B cell (primary cell): Measurements from ENCODE around the gene SLC28A3. TPM values are rescaled to one million over a fixed set of nuclear protein-coding genes. Genes with fewer than 3 reads are reported as not detected.

ENCODE experiments used
- ATAC-seq: fragments of 200-7000 bp; cut with Tn5 transposase; one replicate; pipeline ENCODE4 v1.10.0; 2021; ENCODE audit warnings: low read depth, mild to moderate bottlenecking, moderate number of reproducible peaks, moderate library complexity
- CTCF ChIA-PET: fragments of 350-600 bp; sonication (Branson Sonifier 250); formaldehyde crosslinking; loops from one replicate; lab custom pipeline; 2021; ENCODE audit warnings: antibody characterized with exemption, inconsistent platforms; lab: Charles Lee
- POLR2A ChIA-PET: fragments of 350-600 bp; sonication (Branson Sonifier 250); formaldehyde crosslinking; loops from one replicate; lab custom pipeline; 2021; ENCODE audit warnings: antibody characterized with exemption; lab: Charles Lee
- DNase-seq: peaks from one replicate; pipeline ENCODE4 v3.0.0; 2013
- H2AFZ ChIP-seq: 2 replicates; pipeline ENCODE4 v1.6.1; 2012; ENCODE audit warnings: mild to moderate bottlenecking, low read depth, low read length; ENCODE audit not compliant: insufficient read depth, poor library complexity, severe bottlenecking
- H3K27ac ChIP-seq, 2 donors: 1 replicate in 1 of 2; 2 replicates in 1 of 2; pipeline ENCODE4 v1.5.1; 2012 to 2013; ENCODE audit warnings: low read length in 2 of 2, mild to moderate bottlenecking in 2 of 2, moderate library complexity in 1 of 2
- H3K27me3 ChIP-seq, 4 experiments: fragments of 200-600 bp in 1 of 4; sonication (generic) in 1 of 4; replicated peaks in 1 of 4; 1 replicate in 2 of 4; 2 replicates in 2 of 4; pipeline versions ENCODE4 v1.6.1 to v1.7.0; 2013 to 2016; ENCODE audit warnings: low read length in 3 of 4, mild to moderate bottlenecking in 2 of 4, mixed read lengths in 1 of 4, moderate library complexity in 1 of 4; ENCODE audit not compliant: insufficient read depth in 4 of 4, control insufficient read depth in 3 of 4; ENCODE audit errors: control extremely low read depth in 1 of 4
- H3K36me3 ChIP-seq, 2 experiments: replicated peaks in 1 of 2; 1 replicate in 1 of 2; 2 replicates in 1 of 2; pipeline versions ENCODE4 v1.6.1 to v1.7.1; 2013; ENCODE audit warnings: low read length in 1 of 2; ENCODE audit not compliant: insufficient read depth in 2 of 2, control insufficient read depth in 1 of 2; ENCODE audit errors: control extremely low read depth in 1 of 2, extremely low read depth in 1 of 2
- H3K4me1 ChIP-seq, 2 donors: fragments of 200-600 bp in 1 of 2; sonication (generic) in 1 of 2; 1 replicate in 1 of 2; 2 replicates in 1 of 2; pipeline versions ENCODE4 v1.5.1 to v1.6.1; 2013 to 2017; ENCODE audit warnings: low read length in 2 of 2; ENCODE audit not compliant: control insufficient read depth in 2 of 2, insufficient read depth in 2 of 2
- H3K4me2 ChIP-seq: replicated peaks from 2 replicates; pipeline ENCODE3; 2012; ENCODE audit warnings: mild to moderate bottlenecking, low read depth, low read length; ENCODE audit not compliant: poor library complexity, severe bottlenecking
- H3K4me3 ChIP-seq, 5 experiments: fragments of 200-600 bp in 1 of 5; sonication (generic) in 1 of 5; 1 replicate in 3 of 5; 2 replicates in 2 of 5; pipeline versions ENCODE4 v1.5.1 to v1.7.0; 2011 to 2016; ENCODE audit warnings: low read length in 4 of 5, mild to moderate bottlenecking in 4 of 5, low read depth in 2 of 5, control low read depth in 1 of 5, moderate library complexity in 1 of 5; ENCODE audit not compliant: insufficient read depth in 1 of 5; ENCODE audit errors: control extremely low read depth in 1 of 5, extremely low read depth in 1 of 5
- H3K79me2 ChIP-seq: fragments of 200-600 bp; sonication (generic); one replicate; pipeline ENCODE4 v1.6.0; 2016; ENCODE audit warnings: low read length; ENCODE audit not compliant: control insufficient read depth, insufficient read depth
- H3K9ac ChIP-seq: fragments of 200-600 bp; sonication (generic); 2 replicates; pipeline ENCODE4 v1.6.1; 2017; ENCODE audit warnings: mild to moderate bottlenecking, low read length, moderate library complexity
- H3K9me3 ChIP-seq, 3 donors: one replicate each; pipeline versions ENCODE4 v1.6.1 to v1.7.1; 2013; ENCODE audit warnings: low read length in 2 of 3; ENCODE audit not compliant: control insufficient read depth in 2 of 3, insufficient read depth in 1 of 3; ENCODE audit errors: control extremely low read depth in 1 of 3
- H4K20me1 ChIP-seq: 2 replicates; pipeline ENCODE4 v1.6.0; 2012; ENCODE audit warnings: mild to moderate bottlenecking, low read length; ENCODE audit not compliant: insufficient read depth, control insufficient read depth, poor library complexity, severe bottlenecking
- H3K27ac Mint-ChIP-seq: one replicate; pipeline ENCODE4 v1.8.0; 2021; ENCODE audit warnings: mixed read lengths
- H3K27me3 Mint-ChIP-seq: one replicate; pipeline ENCODE4 v1.8.0; 2021; ENCODE audit warnings: mixed read lengths
- H3K4me1 Mint-ChIP-seq: one replicate; pipeline ENCODE4 v1.8.0; 2021; ENCODE audit warnings: mixed read lengths
- H3K4me3 Mint-ChIP-seq: one replicate; pipeline ENCODE4 v1.8.0; 2021; ENCODE audit warnings: mixed read lengths
- H3K9me3 Mint-ChIP-seq: one replicate; pipeline ENCODE4 v1.8.0; 2022; ENCODE audit warnings: mixed read lengths; ENCODE audit not compliant: insufficient read depth
- EZH2 ChIP-seq: IDR thresholded peaks from 2 replicates; pipeline ENCODE4 v1.6.1; 2012; ENCODE audit warnings: borderline replicate concordance, low read depth, mild to moderate bottlenecking, moderate library complexity, low read length; ENCODE audit not compliant: insufficient read depth, poor library complexity, severe bottlenecking
- WGBS: methylation state at CpG from one replicate; pipeline ENCODE4 v1.1.5; 2013; ENCODE audit warnings: missing lambda C conversion rate; ENCODE audit not compliant: insufficient coverage; 5-methylcytosine and 5-hydroxymethylcytosine counted together
- intact Hi-C: fragments of 100-400 bp; cut with micrococcal nuclease; formaldehyde crosslinking; loops from one replicate; pipeline ENCODE4 v1.10.0; 2022
- polyA plus RNA-seq: library from polyadenylated mRNA; depleted of rRNA; stranded (reverse); fragments of >200 nt; gene quantifications from 2 replicates; pipeline ENCODE4 v1.2.3, GENCODE V29; 2012
- total RNA-seq, 2 donors: library from RNA; stranded (reverse); fragments of 120-200 nt in 1 of 2; gene quantifications; 1 replicate in 1 of 2; 2 replicates in 1 of 2; pipeline versions ENCODE4 v1.2.3 to v1.2.4, GENCODE V29; 2013 to 2022
- TF ChIP-seq, protein P1 (sequence below): fragments of 200-600 bp; IDR thresholded peaks from one replicate; pipeline ENCODE4 v1.8.0; 2022; ENCODE audit warnings: antibody characterized with exemption, mild to moderate bottlenecking

The SLC28A3 gene
- total and polyA plus RNA-seq, 2 donors (not counting 1 experiment from before 2014, with no cell fraction given): not detected

DNA sequence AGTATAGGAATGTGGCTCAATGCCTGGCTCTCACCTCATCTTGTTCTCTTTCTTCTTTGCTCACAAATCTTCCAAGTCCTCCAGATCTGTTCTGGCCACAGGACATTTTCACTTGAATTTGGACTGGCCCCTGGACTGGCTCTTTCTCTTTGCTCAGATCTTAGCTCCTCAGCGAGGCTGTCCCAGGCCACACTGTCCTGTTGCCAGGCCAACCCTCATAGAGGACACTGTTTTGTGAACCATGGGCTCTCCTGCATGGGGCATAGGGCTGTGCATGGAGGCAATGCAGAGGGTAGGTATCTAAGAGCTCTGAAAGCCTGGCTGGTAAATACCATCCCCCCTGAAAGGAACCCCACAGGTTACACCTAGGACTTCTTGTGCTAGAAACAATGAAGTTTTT is 13.5 kb upstream of the SLC28A3 start:
- TF ChIP-seq EZH2: no peak
- TF ChIP-seq, protein P1, sequence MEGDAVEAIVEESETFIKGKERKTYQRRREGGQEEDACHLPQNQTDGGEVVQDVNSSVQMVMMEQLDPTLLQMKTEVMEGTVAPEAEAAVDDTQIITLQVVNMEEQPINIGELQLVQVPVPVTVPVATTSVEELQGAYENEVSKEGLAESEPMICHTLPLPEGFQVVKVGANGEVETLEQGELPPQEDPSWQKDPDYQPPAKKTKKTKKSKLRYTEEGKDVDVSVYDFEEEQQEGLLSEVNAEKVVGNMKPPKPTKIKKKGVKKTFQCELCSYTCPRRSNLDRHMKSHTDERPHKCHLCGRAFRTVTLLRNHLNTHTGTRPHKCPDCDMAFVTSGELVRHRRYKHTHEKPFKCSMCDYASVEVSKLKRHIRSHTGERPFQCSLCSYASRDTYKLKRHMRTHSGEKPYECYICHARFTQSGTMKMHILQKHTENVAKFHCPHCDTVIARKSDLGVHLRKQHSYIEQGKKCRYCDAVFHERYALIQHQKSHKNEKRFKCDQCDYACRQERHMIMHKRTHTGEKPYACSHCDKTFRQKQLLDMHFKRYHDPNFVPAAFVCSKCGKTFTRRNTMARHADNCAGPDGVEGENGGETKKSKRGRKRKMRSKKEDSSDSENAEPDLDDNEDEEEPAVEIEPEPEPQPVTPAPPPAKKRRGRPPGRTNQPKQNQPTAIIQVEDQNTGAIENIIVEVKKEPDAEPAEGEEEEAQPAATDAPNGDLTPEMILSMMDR: no peak
- DNase-seq: no peak
- Histone ChIP-seq H3K4me3 (no peak overlapping the region), H3K4me1 (no peaks in the 10 kb centered on the region), H3K9me3 (no peaks in the 10 kb centered on the region), H3K4me2 (no peak overlapping the region), H4K20me1 (no peaks in the 10 kb centered on the region), H3K79me2 (no peaks in the 10 kb centered on the region), H3K27me3 (no peaks in the 10 kb centered on the region), H3K36me3 (no peaks in the 10 kb centered on the region), H3K9ac (no peak overlapping the region), H3K27ac (no peak overlapping the region), H2AFZ (no peak overlapping the region)
- POLR2A ChIA-PET: no interaction called here
- Mint-ChIP-seq H3K27ac (no peak overlapping the region), H3K4me1 (no peaks in the 10 kb centered on the region), H3K9me3 (no peaks in the 10 kb centered on the region), H3K4me3 (no peak overlapping the region), H3K27me3 (no peaks in the 10 kb centered on the region)
- intact Hi-C loops: no loop called here
- no peak for ATAC-seq
- WGBS: no CpG with 5 or more reads among the region's 1 CpG
- CTCF ChIA-PET: no interaction called here

DNA sequence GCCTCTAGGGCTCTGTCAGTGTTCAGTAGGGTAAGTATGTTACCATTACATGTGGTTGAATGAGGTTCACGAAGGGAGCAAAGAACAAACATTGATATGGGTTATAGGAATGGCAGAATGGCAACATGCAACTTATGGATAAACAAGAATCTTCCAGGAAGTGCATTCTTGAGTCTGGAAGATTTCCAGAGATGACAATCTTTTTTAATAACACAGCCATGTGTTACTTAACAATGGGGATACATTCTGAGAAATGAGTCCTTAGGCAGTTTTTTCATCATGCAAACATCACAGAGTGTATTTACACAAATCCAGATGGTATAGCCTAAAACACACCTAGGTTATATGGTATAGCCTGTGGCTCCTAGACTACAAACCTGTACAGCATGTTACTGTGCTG is 9.1 kb upstream of the SLC28A3 start:
- H4K20me1 ChIP-seq: no peaks in the 10 kb centered on the region
- POLR2A ChIA-PET: no interaction called here

More for the DNA sequence above, 9.1 kb upstream of the SLC28A3 start:
- Histone ChIP-seq H3K79me2 (no peaks in the 10 kb centered on the region), H2AFZ (no peak overlapping the region), H3K9ac (no peak overlapping the region), H3K9me3 (peaks cover 0 to 2% (median 0%) of the 10 kb centered on the region in 3 donors), H3K36me3 (no peaks in the 10 kb centered on the region), H3K4me2 (no peak overlapping the region), H3K27me3 (no peaks in the 10 kb centered on the region), H3K4me3 (no peak overlapping the region), H3K27ac (no peak overlapping the region), H3K4me1 (no peaks in the 10 kb centered on the region)
- no peak overlapping the region for H3K4me3 Mint-ChIP-seq
- no peaks in the 10 kb centered on the region for H3K4me1 Mint-ChIP-seq
- H3K27ac Mint-ChIP-seq: no peak overlapping the region
- no peaks in the 10 kb centered on the region for H3K9me3 Mint-ChIP-seq
- intact Hi-C loops: no loop called here
- H3K27me3 Mint-ChIP-seq: no peaks in the 10 kb centered on the region
- CTCF ChIA-PET: no interaction called here
- 88% methylated on average over 1 of the region's 1 CpG for WGBS
- no peak for ATAC-seq
- TF ChIP-seq EZH2: no peak
- TF ChIP-seq, protein P1: no peak
- no peak for DNase-seq
